SIG-M5 treated with dmso at 0.1 percent for 504 hours (cell line): ENCODE results near the gene PRPF40A.

Experiments
- DNase-seq: peaks from one replicate; lab custom pipeline; 2025; ENCODE audit not compliant: unreplicated experiment; lab: John Stamatoyannopoulos, UW

Gene PRPF40A

DNA sequence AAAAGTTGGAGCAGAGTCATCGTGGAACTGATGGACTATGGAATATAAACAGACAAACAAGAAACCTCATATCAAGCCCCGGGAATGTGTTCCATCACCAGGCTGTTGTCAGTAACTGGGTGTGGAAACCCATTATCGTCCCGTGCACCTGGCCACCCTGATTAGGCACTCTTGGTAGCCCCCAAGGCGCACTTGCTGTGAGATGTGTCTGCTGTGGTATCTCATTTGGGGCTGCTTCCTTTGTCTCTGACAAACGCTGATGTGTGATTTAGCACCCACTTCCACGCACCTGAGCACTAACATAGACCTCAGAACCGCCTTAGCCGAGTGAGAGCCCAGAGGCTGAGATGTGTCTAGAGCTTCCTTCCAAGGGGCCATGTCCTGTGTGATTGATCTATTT is 96.3 kb downstream of the PRPF40A start:
- no peak for DNase-seq

DNA sequence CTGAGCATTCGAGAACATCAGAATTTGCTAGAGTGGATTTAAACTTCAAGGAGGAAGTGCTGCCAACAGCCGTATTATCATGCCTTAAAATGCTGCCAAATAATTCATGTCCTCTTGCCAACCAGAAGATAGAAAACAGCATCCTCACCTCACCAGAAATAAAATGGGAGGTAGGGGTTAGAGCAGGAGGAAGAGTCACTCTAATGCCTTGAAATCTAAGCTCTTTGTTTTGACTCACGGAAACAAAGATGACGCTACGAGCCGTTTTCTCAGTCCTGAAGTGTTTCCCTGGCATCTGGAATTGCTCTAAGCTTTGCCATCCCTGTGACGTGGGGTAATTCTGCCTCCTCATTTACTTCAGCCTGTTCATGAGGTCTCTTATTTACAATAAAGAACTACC is 97.1 kb downstream of the PRPF40A start:
- no peak for DNase-seq

GRCh38 chr2:152618193-152618564 is 99.1 kb downstream of the PRPF40A start:
- DNase-seq = no peak

GRCh38 chr2:152617456-152618192 is 99.6 kb downstream of the PRPF40A start:
- DNase-seq = no peak

GRCh38 chr2:152615177-152615576 is 102.1 kb downstream of the PRPF40A start:
- no peak for DNase-seq

- DNase-seq = peak; percentile 30
Observed at GRCh38 chr2:152613235-152613634, 104.0 kb downstream of the PRPF40A start.

DNA sequence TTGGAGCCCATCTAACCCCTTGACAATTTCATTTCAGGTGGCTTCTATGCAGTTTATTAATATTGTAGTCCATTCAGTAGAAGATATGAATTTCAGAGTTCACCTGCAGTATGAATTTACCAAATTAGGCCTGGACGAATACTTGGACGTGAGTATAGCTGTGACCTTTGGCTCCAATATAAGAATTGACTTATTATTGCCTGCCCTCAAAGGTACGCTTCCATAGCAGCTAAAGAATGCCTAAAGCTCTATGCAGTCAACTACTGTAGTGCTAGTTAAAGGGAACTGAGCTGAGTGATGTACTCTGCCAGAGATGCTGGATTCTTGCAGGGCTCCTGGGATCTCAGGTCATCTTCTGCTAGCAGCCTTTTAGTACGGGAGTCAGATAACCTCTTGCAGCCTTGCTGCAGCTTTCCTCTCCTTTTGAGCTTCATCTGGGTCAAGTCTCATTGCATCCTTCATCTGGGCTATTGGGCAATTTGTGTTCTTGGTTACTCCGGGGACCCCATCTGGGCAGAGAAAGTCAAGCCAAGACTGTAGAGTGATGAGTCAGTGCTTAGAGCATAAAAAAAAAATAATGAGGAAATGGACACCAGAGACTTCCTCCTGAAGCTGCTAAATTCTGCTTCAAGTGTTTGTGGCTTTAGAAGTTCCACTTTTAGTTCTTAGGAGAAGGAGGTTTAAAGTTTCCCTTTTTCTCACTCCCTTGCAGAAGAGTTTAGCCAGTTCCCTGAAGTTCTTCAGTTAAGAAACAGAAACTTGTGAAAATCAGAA is 105.6 kb downstream of the PRPF40A start:
- peak; percentile 99 for DNase-seq

- no peak for DNase-seq
Observed at GRCh38 chr2:152609699-152610098, 107.6 kb downstream of the PRPF40A start.

DNA sequence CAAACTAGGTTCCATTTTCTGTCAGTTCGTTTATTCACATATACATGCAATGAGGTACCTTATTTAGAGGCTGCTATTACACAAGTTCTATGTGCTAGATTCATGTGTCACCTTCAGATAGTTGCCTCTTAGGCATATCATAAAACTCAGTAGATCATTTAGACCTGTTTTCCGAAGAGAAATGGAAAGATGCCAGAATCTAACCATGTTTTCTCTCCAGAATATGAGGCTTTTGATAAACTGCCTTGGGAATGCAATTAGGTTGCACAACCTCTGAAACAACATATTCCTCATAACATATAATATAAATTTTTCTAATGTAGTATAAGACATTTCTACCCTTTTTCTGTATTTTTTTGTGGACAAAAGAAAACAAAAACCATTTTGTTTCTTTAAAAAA is 108.1 kb downstream of the PRPF40A start:
- DNase-seq = no peak

GRCh38 chr2:152607793-152608300 is 109.4 kb downstream of the PRPF40A start:
- no peak for DNase-seq

- no peak for DNase-seq
Observed at GRCh38 chr2:152606941-152607340, 110.3 kb downstream of the PRPF40A start.

DNA sequence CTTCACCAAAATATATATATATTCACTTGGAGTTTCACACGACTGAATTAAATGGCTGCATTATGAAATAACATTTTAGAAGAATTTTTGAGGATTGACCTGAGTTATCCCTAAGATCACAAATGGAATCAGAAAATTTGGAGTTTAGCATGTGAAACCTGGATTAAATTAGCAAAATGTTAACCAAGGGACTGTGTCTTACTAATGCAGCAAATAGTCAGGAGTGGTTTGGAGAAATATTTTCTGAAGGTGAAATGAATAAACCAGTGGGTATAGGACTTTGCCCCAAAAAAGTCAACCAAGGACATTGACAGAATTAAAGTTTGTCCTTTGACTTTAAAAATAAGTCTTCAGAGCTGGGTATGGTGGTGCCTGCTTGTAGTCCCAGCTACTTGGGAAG is 111.2 kb downstream of the PRPF40A start:
- DNase-seq = no peak

DNA sequence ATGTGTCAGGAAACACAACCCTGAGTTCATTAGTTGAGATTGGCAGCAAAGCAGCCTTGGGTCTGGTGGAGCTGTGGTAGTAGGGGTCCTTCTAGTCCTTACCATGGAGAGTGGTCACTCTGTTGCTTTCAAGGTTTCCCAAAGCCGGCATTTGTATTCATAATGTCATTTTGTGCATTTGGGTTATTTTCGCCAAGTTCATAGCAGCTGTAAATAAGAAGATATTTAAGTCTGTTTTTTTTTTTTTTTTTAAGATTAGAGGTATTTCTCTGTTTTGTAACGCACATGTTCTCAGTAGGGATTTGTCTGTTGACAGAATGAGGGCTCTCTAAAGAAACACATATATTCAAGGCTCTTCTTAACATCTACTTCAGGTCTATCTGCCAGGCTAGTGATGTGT is 114.1 kb downstream of the PRPF40A start:
- DNase-seq = no peak

DNA sequence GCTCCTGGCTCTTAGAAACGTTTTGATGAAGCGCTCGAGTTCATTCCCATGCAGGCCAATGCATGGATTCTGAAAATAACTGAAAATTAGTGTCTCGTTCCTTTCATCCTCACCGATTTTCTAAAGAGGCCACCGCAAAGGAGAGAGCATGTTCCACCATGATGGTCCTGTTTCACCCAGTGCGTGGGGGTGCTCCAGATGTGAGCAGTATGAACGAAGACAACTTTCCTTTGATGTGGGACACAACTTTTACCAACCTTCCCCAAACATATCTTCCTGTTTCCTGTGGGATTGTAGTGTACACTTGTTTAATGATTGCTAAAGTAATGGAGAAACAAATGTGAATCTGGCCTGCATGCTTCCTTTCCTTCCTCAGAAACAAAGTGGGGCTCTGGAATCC is 114.5 kb downstream of the PRPF40A start:
- DNase-seq = no peak
